Measurements from ENCODE around the gene PPP1R1C.

Gene PPP1R1C

GRCh38 chr2:181946444-181947127 lies 39.1 kb upstream of the PPP1R1C start:
- H3K4me3 ChIP-seq (ENCODE audit: low read depth, low read length) = no peak overlapping the region
- TF ChIP-seq CTCF (IDR thresholded peaks at IDR 0.05; ENCODE audit: insufficient read depth, low read length, missing control alignments) = no peak
- CTCF ChIA-PET = no interaction called here
- POLR2A ChIA-PET = no interaction called here
- DNase-seq (ENCODE audit: low read depth, low spot score) = no peak

GRCh38 chr2:181947273-181947672 lies 38.4 kb upstream of the PPP1R1C start:
- POLR2A ChIA-PET = no interaction called here

GRCh38 chr2:181948227-181948626 lies 37.4 kb upstream of the PPP1R1C start:
- POLR2A ChIA-PET = no interaction called here
- CTCF ChIA-PET = interaction anchor here (1.0 to 3.4 kb wide), 5 partner anchors 10 to 129 kb away, joined by 3 to 14 read pairs (median 5); no protein-coding TSS in a partner anchor
- no peak overlapping the region for H3K4me3 ChIP-seq (ENCODE audit: low read depth, low read length)
- DNase-seq (ENCODE audit: low read depth, low spot score) = no peak
- no peak for TF ChIP-seq CTCF (IDR thresholded peaks at IDR 0.05; ENCODE audit: insufficient read depth, low read length, missing control alignments)

More at GRCh38 chr2:181947273-181947672, 38.4 kb upstream of the PPP1R1C start:
- no peak overlapping the region for H3K4me3 ChIP-seq (ENCODE audit: low read depth, low read length)
- CTCF ChIA-PET = interaction anchor here (1.6 kb wide), 1 partner anchor 32 kb away, joined by 3 read pairs; no protein-coding TSS in a partner anchor
- DNase-seq (ENCODE audit: low read depth, low spot score) = no peak
- no peak for TF ChIP-seq CTCF (IDR thresholded peaks at IDR 0.05; ENCODE audit: insufficient read depth, low read length, missing control alignments)

GRCh38 chr2:181949047-181949446 lies 36.6 kb upstream of the PPP1R1C start:
- DNase-seq (ENCODE audit: low read depth, low spot score) = no peak
- ChIA-PET CTCF (interaction anchor here (1.0 to 3.4 kb wide), 5 partner anchors 10 to 129 kb away, joined by 3 to 14 read pairs (median 5); no protein-coding TSS in a partner anchor), POLR2A (no interaction called here)
- no peak for TF ChIP-seq CTCF (IDR thresholded peaks at IDR 0.05; ENCODE audit: insufficient read depth, low read length, missing control alignments)
- H3K4me3 ChIP-seq (ENCODE audit: low read depth, low read length) = no peak overlapping the region

GRCh38 chr2:181952404-181953226 lies 33.0 kb upstream of the PPP1R1C start:
- DNase-seq (ENCODE audit: low read depth, low spot score) = no peak
- POLR2A ChIA-PET = no interaction called here
- CTCF ChIA-PET = interaction anchor here (3.6 kb wide), 1 partner anchor 16 kb away, joined by 44 read pairs; no protein-coding TSS in a partner anchor
- no peak overlapping the region for H3K4me3 ChIP-seq (ENCODE audit: low read depth, low read length)
- no peak for TF ChIP-seq CTCF (IDR thresholded peaks at IDR 0.05; ENCODE audit: insufficient read depth, low read length, missing control alignments)

All from AG04449 (cell line).